ENCODE data around the gene SRRD.

SRRD gene

DNA sequence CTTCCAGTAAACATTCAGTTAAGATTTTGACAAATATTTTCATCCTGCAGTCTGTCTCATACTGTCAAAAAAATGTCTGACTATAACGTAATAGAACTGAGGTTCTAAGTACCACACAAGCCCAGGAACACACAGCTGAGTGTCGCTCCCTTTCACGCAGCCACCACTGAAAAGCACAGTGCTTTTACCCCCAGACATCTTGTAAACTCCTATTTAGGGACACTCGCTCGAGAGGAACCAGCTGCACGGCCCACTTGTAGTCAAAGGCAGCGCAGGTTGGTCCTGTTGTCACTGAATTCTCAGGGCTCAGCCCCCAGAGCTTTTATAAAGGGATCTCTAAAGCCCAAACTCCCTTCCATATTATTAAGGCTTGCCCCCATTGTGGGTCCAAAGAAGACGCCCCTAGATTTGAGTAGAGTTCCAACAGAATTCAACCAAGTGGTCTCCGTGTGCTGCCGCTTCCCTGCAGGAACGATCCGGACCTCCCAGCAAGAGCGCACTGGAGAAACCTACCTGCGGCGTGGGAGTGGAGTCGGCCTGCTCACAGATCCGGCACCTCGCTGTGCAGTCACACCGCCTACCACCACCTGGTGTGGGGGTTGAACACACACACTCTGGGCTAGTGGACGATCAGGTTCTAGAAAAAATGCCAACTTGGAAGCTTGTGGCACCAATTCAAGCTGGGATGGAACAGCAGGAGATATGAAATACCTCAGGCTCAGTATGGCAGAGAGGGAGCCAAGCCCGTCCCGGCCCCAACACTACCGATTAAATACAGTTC lies 31.3 kb upstream of the SRRD start:
- DNase-seq (ENCODE audit: low spot score) (no peak), FAIRE-seq (peak; percentile 93)

DNA sequence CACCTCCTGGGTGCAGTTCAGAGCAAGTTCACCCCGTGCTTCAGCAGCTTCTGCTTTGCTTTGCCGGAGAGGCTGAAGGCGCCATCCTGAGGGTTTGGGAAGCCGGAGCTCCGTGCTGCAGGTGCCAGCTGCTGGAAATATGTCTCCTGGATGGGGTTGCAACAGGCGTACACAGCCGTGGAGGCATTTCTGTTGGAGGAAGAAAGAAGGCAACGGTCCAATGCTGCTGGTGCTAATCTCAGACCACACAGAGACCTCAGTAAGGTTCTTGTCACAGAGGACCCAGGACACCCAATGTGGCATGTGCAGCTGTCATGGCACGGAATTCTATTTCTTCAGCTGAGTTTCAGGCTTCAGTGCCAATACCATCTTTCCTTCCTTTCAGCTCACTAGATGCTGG lies 30.5 kb upstream of the SRRD start:
- FAIRE-seq (no peak), DNase-seq (ENCODE audit: low spot score) (no peak)

DNA sequence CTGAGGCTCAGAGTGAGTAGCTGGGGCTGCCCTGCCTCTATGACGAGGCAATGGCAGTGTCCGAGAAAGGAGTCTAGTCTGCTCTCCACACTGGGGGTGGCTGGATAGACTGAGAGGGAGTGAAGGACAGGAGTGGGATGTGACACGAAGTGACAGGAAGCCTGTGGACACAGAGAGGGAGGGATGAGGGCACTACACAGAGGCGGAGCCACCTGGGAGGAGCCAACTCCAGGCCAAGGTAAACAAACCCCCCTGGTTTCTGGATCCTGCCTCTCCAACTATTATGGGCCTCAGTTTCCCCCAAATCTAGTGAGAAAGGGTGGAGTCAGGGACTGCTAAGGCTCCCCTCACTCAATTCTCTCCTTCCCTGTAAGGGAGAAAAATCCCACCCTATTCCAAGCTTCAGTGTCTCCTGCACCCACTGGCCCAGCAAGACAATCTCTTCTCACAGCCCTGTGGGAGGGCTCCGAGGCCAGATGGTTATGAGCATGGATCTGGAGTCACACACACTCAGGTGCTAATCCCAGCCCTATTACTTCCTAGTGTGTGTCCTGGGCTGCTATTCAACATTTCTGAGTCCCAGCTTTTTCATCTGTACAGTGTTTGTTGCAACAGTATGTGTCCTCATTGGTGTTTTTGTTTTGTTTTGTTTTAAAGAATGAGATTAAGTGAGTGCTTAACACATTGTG lies 29.7 kb upstream of the SRRD start:
- peak; percentile 93 for FAIRE-seq
- no peak for DNase-seq (ENCODE audit: low spot score)

DNA sequence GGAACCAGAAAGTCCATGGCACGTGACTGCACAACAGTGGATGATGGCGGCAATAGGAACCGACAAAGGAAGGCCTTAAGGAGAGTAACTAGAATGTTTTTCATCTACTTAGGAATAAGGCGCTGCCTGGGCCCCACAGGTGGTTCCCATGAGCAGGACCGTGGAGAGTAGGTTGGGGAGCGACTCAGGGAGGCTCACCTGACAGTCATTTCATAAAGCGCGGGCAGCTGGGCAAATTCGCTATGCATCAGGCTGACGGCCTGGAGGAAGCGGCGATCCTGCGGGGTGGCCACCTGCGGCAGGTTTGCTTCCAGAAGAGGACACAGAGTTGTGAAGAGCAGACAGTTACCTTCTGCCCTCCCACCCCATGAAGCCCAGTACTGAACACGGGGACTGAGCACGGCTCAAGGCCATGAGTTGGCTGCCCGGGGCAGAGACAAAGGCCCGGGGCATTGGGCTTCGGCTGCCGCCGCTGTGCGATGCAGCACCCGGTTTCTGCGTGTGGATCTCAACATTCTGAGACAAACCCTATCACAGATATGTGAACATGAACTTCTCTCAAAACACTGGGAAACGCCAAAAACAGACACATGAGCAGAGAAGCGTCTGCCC lies 25.9 kb upstream of the SRRD start:
- no peak for DNase-seq (ENCODE audit: low spot score)
- peak; percentile 40 for FAIRE-seq

DNA sequence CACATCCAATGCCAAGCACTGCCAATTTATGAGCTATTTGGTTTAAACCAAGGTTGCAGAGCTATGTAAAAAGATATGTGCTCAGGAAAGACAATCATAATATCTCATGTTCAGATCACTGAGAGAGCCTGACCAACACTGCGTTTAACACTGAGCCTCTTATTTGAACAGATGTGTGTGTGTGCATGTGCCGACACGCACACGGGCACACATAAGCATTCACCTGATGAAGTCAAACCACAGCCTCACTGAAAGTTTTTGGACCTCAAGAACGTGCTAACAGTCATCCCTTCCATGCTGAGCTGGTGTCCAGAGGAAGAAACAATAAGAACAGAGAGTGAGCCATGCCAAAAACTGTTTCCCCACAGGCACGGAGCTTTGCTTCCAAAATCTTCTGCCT lies 23.5 kb upstream of the SRRD start:
- no peak for FAIRE-seq

DNA sequence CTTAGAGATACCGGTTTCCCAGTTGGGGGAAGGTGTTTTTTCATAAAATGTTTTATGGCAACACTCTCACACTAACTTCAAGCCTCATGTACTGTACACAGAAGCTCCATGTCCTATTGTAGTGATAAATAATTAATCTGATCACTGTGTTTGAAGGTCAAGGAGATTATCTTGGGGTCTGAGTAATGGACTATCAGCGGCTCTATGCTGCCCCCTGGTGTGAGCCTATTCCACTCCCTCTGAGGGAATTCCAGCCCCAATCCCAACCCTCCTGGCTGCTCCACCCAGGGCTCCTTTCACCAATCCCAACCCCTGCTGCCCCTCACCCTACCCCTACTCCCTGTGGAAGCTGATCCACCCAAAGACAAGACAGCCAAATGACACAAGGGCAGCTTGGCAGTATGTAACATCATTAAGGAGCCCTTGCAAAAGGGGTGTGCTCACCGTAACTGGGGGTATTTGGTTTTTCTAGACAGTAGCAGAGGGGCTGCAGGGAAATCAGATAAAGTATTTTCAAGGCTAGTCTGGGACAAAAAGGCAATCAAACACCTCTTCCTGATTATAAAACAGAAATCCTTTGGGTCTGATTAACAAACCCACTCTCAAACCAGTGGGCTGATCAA lies 22.4 kb upstream of the SRRD start:
- DNase-seq (ENCODE audit: low spot score) (peak; percentile 90), FAIRE-seq (peak; percentile 97)

More for the DNA sequence above, 23.5 kb upstream of the SRRD start:
- no peak for DNase-seq (ENCODE audit: low spot score)

DNA sequence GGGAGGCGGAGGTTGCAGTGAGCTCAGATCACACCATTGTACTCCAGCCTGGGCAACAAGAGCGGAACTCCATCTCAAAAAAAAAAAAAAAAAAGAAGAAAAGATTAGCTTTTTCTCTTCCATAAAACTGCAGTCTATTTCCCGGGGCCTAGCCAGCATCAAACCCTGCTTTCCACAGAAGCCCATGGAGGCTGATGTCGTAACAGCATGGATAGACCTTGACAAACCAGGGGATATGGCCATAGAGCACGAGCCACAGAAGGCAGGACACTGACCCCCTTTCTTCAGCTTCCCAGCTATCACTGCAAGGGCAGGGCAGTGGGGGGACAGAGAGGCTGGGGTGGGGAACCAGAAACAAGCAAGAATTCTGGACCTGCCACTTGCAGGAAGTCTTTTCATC lies 21.6 kb upstream of the SRRD start:
- no peak for DNase-seq (ENCODE audit: low spot score)
- FAIRE-seq: peak; percentile 75

DNA sequence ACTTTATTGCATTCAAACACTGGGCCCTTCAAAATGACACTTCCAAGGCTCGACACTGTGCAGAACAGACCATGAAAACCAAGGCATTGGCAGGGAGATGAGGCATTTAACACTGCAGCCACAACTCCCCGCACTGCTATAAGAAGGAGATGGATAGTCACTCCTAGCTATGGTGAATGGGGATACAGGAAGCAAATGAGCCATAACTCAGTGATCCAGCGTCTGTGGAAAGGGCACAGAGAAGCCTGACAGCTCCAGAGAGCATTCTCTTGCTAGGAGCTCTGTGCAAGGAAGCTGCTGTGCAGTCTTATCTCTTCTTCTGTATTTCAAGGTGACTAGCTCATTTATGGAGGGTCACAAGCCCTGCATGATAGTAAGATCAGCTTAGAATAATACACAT lies 21.0 kb upstream of the SRRD start:
- peak; percentile 82 for FAIRE-seq

DNA sequence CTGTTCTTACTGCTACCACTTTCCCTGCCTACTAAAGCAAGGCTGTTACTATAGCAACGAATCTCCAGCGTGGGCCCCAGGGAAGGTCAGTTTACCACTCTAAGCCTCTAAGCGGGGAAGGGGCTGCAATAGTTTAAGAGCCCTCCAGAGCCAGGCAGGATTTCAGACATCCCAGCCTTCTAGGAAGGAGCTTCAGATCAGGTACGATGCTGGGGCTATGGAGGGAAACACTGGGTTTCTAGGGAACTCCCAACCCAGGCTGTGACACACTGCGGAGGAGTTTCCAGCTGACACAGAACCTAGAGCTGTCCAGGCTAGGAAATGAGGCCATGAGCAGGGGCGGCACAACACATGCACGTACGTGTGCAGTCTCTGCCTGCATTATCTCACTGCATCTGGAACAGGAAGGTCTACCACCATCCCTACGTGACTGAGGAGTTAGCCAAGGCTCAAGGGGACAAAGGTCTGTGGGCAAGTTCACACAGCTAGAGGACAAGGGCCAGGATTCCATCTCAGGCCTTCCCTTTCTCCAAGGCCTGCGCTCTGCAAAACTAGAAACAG lies 20.5 kb upstream of the SRRD start:
- DNase-seq (ENCODE audit: low spot score): no peak
- FAIRE-seq: peak; percentile 96

More for the DNA sequence above, 21.0 kb upstream of the SRRD start:
- no peak for DNase-seq (ENCODE audit: low spot score)

DNA sequence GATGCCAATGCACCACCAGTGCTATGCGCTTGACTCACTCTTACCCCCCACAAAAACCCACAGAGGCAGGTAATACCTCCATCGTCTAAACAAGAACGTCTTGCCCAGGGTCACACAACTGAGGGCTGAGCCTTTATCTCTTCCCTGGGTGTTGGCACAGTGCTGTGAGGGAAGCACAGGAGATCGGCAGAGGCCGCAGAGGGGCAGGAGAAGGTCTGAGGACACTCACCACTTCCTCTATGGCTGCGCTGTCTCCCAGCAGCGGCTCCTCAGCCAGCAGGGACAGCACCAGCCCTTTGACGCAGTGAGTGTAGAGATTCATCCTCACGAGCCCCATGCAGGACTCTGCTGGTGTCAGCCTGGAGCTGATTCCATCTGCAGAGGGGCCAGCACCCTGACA lies 20.0 kb upstream of the SRRD start:
- FAIRE-seq (peak; percentile 55), DNase-seq (ENCODE audit: low spot score) (no peak)

DNA sequence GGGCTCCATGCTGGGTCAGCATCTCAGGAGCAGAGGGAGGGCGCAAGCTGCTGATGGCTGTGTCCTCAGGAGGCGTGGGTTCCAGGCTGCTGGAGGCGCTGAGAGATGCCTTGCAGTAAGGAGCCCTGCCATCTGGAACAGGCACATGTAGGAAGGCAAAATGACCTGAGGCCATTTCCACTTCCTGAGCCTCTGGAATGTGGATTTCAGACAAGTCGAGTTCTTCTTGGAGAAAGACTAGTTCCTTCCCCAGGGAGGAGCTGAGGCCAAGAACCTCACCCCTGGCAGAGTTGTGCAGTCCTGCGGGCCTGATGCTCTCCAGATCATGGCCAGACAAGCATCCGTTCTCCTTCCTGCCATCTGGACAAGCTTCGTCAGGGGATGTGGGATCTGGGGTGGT lies 19.4 kb upstream of the SRRD start:
- peak; percentile 88 for FAIRE-seq
- no peak for DNase-seq (ENCODE audit: low spot score)

DNA sequence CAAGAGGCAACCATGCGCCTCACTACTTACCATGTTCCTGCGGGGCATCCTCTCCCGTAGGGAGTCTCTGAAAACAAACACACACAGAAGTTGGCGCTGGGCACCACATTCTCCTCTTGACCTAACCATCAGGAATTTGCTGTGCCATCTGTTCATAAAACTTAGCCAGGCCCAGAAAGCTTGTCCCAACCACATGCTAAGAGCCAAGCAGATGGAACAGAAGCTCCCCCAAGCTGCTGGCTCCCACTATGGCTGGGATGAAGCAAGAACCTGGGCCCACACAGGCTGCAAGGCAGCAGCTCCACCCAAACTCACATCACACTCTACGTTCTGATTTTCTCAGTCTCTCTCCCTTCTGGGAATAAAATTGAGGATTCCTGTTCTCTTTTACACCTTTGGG lies 17.5 kb upstream of the SRRD start:
- FAIRE-seq (no peak), DNase-seq (ENCODE audit: low spot score) (no peak)

DNA sequence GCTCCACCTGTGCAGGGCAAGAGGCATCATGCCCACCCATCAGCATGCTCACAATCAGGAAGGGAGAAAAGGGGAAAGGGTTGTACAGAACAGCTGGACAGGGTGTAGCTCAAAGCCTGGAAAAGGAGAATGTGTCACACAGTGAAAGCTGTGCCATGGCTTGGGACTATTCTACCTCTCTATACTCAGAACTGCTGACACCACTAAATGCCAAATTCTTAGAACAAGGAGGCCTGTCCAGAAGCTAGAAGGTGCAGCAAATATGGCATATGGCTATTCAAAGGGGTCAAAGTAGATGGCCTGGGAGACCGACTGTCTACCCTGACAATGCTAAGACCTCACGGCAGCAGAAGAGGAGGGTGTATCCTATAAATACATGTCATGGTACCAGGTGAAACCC lies 12.9 kb upstream of the SRRD start:
- FAIRE-seq: no peak
- no peak for DNase-seq (ENCODE audit: low spot score)

DNA sequence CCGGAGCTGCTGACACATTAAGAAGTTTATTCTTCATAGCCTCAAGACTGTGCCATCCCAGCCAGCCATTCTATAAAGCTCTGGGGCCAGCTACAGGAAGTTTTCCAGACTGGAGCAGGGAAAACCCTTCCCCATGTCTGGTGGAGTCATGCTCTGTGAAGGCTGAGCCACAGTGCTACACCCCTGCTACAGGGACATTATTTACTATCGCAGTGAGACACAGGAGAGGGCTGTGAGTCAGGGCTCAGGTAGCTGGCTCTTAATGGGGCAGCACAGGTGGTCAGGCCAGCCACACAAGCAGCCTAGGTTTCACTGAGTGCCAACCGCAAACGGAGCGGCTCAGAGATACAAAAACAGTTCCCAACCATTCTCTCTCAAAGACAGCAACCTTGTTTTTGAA lies 12.2 kb upstream of the SRRD start:
- DNase-seq (ENCODE audit: low spot score): peak; percentile 100
- FAIRE-seq: peak; percentile 100

DNA sequence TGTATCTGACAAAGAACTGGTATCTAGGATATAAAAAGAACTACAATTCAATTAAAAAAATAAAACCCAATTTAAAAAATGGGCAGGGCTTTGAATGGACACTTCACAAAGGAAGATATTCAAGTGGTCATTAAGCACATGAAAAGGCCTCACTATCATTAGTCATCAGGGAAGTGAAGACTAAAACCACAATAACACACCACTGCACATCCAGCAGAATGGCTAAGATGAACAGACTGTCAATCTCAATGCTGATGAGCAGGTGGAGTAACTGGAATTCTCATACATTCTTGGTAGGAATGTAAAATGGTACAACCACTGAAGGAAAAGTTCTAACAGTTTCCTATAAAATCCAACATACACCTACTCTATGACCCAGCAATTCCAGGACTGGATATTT lies 9.0 kb upstream of the SRRD start:
- FAIRE-seq (peak; percentile 99), DNase-seq (ENCODE audit: low spot score) (peak; percentile 78)

DNA sequence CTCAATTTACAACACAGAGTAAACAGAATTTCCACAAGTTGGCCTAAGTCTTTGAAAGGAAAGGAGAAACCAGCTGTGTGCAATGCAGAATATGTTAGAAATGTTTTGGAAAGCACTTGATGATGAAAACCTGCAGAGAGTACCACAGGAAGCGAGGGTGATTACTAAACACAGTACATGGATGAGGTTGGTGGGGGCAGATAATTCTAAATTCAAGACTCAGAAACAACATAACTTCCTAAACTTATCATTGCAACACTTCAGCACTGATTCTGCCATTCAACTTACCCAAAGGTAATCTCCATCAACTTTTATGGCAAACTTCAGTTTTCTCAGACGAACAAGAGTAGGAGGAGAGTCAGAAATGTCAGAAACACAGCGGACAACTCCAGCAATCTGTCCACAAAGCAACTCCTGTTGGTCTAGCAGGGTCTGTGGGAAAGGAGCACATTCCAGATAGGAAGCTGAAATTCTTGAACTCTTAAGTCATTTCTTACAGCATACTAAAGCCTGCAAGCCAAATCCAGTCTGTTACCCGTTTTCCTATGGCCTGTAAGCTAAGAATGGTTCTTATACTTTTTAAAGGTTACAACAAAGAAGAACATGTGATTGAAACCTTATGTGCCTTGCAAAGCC lies 6.9 kb upstream of the SRRD start:
- FAIRE-seq (peak; percentile 91), DNase-seq (ENCODE audit: low spot score) (peak; percentile 90)

DNA sequence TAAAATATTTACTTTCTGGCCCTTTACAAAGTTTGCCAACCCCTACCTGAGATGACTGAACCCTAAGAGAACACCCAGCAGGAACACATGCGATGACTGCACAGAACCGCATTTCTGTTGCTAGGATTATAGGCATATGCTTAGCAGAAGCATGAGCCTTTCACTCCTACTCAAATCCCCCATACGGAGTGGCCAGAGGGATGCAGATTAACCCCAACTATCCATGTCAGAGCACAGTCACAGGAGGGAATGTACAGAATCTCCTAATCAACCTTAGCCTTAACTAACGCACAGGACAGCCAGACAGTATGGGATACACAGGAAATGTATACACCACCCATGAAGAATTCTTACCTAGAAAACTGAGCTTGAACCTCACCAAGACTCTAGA lies 6.3 kb upstream of the SRRD start:
- FAIRE-seq (no peak), DNase-seq (ENCODE audit: low spot score) (peak; percentile 52)

DNA sequence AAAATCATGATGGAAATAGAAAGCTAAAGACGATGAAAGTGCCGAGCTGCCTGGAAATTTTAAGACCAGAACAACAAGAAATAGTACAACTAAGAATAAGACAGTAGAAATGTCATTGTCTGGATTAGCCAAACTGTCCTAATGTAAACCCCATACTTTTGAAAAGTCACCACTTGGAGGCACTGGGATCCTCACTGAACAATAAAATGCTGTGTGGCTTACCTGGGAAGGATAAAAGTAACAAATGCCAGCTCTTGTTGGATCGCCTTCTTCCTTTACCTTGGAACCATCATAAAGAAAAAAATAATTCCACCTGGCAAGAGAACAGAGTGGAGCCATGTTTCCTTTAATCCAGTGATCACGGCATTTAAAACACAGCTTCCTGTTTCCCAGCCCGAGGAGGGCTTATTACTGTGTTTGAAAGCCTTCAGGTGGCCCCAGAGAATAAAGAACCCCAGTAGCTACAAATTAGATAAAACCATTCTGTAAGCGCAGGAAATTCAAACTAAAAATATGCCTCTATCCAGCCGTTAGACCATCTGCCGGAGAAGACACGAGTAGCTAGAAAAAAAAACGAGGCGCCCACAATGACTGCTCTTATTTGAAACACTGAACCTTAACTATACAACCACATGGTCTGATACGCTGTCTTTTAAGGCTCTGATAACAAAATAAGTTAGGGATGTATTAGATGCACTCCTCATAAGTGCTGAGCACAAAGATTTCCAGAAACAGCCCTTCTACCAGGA lies 4.5 kb upstream of the SRRD start:
- DNase-seq (ENCODE audit: low spot score) (no peak), FAIRE-seq (no peak)

DNA sequence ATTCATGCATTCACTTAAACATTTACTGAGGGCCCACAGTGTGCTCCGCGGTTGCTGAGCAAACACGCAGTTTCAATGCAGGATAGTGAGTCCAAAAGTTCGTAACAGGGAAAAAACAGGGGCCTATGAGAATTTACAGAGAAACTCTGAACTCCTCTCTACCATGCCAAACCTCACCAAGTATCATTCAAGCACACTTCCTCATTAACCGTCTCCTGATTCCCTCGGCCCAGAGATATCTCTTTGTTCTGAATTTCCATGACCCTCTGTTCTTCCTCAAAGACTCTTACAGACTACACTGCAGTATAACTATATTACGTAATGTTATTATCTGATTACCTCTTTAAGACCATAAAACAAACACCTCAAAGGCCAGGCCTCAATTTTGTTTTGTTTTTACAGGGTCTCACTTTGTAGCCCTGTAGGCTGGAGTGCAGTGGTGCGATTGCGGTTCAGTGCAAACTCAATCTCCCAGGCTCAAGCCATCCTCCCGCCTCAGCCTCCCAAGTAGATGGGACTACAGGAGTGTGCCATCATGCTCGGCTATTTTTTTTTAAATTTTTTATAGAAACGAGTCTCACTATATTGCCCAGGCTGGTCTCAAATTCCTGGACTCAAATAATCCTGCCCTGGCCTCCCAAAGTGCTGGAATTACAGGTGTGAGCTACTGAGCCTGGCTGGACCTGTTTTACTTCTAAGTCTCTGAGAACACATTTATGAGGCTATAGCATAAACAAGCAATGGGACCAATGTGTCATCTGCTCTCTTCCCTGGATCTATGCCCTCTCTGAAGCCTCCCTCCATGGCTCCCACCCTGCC lies 3.7 kb upstream of the SRRD start:
- FAIRE-seq: peak; percentile 58
- no peak for DNase-seq (ENCODE audit: low spot score)

DNA sequence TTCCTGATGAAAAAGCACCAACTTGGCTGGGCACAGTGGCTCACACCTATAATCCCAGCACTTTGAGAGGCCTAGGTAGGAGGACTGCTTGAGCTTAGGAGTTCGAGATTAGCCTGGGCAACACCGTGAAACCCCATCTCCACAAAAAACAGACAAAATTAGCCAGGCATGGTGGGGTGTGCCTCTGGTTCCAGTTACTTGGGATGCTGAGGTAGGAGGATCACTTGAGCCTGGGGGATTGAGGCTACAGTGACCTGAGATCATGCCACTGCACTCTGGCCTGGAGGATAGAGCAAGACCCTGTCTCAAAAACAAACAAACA lies 3.1 kb upstream of the SRRD start:
- DNase-seq (ENCODE audit: low spot score): no peak
- FAIRE-seq: peak; percentile 58

Measured in urothelium cell line (cell line).